Stimulated activated CD8-positive, alpha-beta memory T cell treated with anti-CD3 and anti-CD28 coated beads, Interleukin-15, amount 100 ng/mL, for 4 hours (primary cell): Measurements from ENCODE around the gene STXBP5L.
"Not testable (repeated sequence)": the region's sequence is repeated elsewhere in the genome, so short reads cannot be mapped to it uniquely, and the experiment has no call there.

Source experiments
- DNase-seq, 2 donors: peaks; one replicate each; pipeline ENCODE4 v3.0.0-alpha.2; 2020; ENCODE audit warnings: low read depth in 2 of 2

STXBP5L gene

GRCh38 chr3:121230194-121230593 is 322.2 kb downstream of the STXBP5L start:
- not testable (repeated sequence) for DNase-seq

DNA sequence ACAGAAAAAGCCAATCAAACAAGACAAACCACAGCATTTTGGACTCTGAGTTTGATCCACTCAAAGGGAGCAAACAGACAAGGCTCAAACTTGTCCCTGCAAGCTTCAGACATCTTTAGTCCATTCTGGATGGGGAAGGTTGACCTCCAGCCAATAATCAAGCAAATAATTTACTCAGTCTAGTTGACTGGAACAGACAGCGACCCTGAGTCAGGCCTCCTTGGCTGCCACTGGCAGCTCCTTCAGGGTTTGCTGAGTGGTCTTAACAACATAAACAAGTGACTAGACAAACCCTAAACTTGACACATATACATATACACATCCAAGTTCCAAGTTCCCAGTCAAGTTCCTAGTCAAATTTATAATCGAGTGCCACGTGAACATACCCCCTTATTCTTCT is 323.9 kb downstream of the STXBP5L start:
- no peak for DNase-seq

DNA sequence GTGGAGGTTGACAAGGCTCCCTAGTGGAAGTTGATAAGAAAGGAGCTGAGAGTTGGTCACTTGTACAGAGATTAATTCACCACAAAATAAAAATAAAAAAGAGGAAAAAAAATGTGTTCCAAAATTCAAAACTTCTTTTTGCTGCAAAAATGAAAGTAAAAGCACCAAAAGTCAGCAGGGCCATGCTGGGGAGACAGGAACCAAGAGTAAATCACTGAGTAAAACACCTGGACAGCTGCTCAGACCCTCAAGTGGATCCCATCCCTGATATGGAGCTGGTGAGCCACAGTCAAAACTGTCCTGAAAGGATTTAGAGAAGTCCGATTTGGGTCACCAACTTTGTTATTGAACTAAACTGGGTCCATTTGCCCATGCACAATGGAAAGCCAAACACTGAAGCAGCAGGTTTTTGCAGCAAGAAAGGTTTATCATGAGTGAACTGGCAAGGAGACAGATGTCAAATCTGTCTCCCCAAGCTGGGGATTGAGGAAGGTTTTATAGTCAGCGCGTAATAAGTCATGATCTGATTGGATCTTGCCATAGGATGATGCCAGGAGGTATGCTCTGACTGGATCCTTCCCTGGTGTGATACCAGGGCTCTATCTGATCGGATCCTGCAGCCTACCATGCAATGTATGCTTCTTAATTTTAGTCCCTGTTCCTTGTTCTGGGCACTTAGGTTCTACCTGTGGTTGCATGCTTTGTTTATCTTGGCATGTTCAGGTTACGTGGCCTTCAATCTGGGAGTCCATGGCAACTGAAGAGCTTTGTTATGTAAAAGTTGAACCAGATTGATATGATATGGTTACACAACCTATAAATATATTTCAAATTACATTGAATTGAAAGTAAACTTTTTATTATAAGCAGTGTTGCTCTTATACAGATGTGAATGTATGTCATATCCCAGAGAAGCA is 324.6 kb downstream of the STXBP5L start:
- no peak for DNase-seq

DNA sequence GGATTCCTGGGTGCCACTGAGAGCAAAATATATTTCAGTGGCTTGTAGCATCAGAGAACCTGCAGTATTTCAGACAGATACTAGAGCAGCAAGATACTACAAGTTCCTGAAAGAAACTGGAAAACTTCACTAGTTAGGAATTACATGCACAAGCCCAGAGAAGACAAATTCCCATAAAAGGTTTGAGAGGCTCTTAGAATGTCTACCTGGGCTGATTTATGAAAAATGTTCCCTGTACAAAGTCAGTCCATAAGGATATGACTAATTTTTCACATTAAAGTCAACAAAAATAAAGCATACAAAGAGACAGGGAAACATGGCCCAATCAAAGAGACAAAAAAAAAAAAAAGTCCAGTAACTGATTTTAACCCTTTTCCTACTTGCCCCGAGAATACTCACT is 335.2 kb downstream of the STXBP5L start:
- DNase-seq, result no peak

- DNase-seq, result no peak
Observed at GRCh38 chr3:121252676-121253075, 344.7 kb downstream of the STXBP5L start.

- no peak for DNase-seq
Observed at GRCh38 chr3:121269389-121269788, 361.4 kb downstream of the STXBP5L start.

DNA sequence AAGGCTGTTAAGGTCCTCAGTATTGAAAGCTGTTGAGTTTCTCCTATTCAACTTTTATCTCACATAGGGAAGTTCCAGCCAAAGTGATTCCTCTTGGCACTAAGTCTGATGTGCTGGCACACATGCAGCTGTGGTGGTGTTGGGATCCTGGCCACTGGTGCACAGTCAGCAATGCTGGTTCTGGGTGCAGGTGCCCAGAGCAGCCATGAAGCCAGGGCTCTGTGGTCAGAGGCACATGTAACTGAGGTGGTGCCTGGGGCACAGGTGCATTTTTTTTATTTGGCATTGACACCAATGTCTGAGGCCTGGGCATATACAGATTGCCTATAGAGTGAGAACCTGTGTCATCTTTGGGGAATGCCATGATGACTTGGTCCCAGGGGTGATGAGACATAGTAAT is 366.4 kb downstream of the STXBP5L start:
- no peak for DNase-seq

DNA sequence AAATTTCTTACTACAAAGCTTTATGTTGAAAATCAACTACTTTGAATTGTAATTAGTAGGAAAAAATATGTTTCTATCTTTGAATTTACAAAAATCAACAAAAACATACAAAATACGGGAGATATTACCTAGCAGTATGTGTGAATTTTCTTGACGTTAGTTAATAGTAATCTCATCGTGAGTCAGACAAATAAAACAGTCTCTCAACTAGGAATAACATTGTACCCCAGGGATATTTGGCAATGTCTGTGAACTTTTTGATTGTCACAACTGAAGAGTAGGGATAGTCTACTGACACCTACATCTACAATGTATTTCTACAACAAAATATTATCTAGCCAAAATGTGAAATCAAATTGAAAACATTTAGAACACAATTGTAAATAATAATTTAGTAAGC is 387.4 kb downstream of the STXBP5L start:
- DNase-seq, result no peak

DNA sequence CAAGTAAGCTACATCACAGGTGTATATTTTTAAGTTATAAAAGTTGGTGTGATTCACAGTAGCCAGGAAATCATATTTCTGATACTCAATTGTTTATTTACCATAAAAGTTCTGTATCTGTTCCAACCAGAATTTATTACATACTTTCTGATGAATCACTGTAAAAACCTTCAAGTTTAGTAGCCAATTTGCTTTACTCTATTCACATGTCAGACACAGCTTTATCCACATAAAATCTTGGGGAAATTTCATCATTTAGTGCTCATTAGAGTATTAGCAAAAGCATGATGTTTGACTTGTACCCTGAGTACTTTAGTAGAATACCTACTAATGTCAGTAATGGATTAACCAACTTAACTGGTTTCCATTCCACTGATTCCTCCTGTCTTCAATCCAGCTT is 388.0 kb downstream of the STXBP5L start:
- DNase-seq, result no peak

- no peak for DNase-seq
Observed at GRCh38 chr3:121324320-121324719, 416.3 kb downstream of the STXBP5L start.

GRCh38 chr3:121330118-121330517 is 422.1 kb downstream of the STXBP5L start:
- DNase-seq, result no peak

GRCh38 chr3:121330634-121331033 is 422.6 kb downstream of the STXBP5L start:
- no peak for DNase-seq

DNA sequence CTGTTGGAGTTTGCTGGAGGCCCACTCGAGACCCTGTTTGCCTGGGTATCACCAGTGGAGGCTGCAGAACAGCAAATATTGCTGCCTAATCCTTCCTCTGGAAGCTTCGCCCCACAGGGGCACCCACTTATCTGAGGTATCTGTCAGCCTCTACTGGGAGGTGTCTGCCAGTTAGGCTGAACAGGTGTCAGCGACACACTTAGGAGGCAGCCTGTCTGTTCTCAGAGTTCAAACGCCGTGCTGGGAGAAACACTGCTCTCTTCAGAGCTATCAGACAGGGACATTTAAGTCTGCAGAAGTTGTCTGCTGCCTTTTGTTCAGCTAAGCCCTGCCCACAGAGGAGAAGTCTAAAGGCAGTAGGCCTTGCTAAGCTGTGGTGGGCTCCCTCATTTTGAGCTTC is 448.0 kb downstream of the STXBP5L start:
- DNase-seq, result not testable (repeated sequence)

DNA sequence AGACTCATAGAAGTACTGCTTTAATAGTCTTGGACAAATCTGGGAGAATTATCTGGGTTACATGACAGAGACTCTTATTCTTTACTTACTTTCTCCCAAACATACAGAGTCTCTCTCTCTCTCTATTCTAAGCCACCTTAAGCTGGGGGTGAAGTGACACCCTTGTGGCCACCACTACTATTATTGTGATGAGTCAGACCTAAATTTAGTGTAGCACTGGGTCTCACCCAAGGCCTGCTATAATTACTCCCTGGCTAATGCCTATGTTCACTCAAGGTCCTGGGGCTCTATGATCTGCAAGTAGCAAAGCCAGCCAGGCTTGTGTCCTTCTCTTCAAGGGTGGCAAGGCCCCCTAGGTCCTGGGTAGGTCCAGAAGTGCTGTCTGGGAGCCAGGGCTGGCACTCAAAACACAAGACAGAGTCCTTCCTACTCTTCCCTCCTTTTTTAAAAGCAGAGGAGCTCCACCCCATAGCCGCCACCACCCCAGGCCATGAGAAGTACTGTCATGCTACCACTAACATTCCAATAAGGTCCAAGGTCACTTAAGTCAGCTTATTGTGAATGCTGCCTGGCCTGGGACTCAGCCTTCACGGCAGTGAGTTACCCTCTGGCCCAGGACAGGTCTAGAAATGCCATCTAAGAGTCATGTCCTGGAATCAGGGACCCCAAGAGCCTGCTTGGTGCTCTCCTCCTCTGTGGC is 454.2 kb downstream of the STXBP5L start:
- no peak for DNase-seq

- DNase-seq, result not testable (repeated sequence)
Observed at GRCh38 chr3:121388308-121388707, 480.3 kb downstream of the STXBP5L start.

DNA sequence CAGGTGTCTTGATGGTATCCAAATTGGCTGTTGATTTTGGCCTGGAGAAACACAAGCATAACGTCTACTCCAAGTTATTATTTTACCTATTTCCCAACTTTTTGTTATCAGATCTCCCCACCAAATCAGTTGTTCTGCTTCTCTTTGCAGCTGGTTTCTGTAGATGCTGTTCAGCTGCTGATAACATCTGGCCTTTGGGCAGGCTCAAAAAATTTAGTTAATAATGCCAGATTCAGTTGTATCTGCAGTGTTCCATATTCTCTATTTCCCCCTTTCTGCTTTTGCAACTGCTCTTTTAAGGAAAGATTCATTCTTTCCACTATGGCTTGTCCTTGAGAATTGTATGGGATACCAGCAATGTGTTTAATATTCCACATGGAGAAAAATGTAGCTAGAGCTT is 488.0 kb downstream of the STXBP5L start:
- not testable (repeated sequence) for DNase-seq

- not testable (repeated sequence) for DNase-seq
Observed at GRCh38 chr3:121398051-121398450, 490.0 kb downstream of the STXBP5L start.

DNA sequence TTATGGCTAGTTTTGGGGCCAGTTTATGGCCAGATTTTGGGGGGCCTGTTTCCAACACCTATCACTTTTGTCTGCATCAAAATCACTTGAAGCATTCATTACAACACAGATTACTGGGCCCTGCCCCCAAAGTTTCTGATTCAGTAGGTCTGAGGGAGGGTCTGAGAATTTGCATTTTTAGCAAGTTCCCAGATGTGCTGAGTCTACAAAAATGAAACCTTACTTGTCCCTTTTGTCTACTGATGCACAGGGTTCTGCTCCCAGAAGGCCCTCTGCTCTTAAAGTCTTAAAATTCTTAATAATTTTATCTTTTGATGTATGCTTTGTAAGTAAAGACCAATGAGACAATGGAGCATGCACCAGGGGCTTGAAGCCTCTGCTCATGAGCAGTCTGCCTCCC is 491.8 kb downstream of the STXBP5L start:
- DNase-seq, result no peak

- no peak for DNase-seq
Observed at GRCh38 chr3:121405631-121406030, 497.6 kb downstream of the STXBP5L start.

GRCh38 chr3:121411523-121411922 is 503.5 kb downstream of the STXBP5L start:
- no peak for DNase-seq

DNA sequence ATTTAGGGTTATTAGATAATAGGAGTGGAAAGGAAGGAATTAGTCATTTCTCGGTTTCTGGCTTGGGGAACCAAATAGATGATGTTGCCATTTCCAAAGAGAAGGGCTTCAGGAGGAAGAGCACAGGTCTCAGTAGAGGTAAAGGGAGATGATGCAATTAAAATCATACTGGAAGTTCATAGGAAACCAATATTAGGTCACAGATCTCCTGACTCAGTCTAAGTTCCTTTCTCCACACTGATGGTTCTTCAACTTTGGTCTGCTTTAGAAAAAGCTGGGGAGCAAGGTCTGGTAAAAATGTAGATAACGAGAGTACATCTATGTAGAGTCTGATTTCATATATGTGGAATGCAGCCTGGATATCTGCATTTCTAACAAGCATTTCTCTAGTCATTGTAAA is 506.9 kb downstream of the STXBP5L start:
- DNase-seq, result no peak

- no peak for DNase-seq
Observed at GRCh38 chr3:121418182-121418581, 510.2 kb downstream of the STXBP5L start.

DNA sequence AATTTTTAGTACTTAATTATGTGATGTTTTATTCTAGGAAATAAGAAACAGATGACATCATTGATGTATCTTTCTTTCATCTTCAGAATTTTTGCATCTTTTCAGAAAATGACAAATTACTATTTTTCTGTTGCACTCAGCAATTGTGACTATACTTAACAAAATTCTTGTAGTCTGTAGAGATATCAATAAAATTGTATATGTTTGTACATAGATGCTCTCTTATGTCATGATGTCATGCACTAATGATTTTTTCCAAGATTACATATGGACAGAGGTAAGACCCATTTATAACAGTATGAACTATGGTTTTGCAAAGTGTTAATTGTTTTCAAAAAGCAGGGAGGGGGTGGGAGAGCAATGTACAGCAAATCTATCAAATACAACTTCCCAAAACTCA is 516.5 kb downstream of the STXBP5L start:
- DNase-seq, result no peak
